ENCODE results near the gene TCF7L2.

The TCF7L2 gene

GRCh38 chr10:113178771-113179170 lies 228.7 kb downstream of the TCF7L2 start:
- TF ChIP-seq CTCF (IDR thresholded peaks at IDR 0.05; ENCODE audit: extremely low read depth, insufficient read depth, missing control alignments): no peak
- in situ Hi-C loops (cut with MboI; ENCODE audit: low pct_unique_long_range_greater_than_20kb, low sequenced_read_pairs, unreplicated experiment): no loop called here
- no peak for DNase-seq (ENCODE audit: low spot score)

GRCh38 chr10:113179265-113179664 lies 229.2 kb downstream of the TCF7L2 start:
- in situ Hi-C loops (cut with MboI; ENCODE audit: low pct_unique_long_range_greater_than_20kb, low sequenced_read_pairs, unreplicated experiment): no loop called here
- TF ChIP-seq CTCF (IDR thresholded peaks at IDR 0.05; ENCODE audit: extremely low read depth, insufficient read depth, missing control alignments): no peak
- no peak for DNase-seq (ENCODE audit: low spot score)

GRCh38 chr10:113179966-113180365 lies 229.9 kb downstream of the TCF7L2 start:
- no peak for DNase-seq (ENCODE audit: low spot score)
- TF ChIP-seq CTCF (IDR thresholded peaks at IDR 0.05; ENCODE audit: extremely low read depth, insufficient read depth, missing control alignments): no peak
- in situ Hi-C loops (cut with MboI; ENCODE audit: low pct_unique_long_range_greater_than_20kb, low sequenced_read_pairs, unreplicated experiment): no loop called here

GRCh38 chr10:113180401-113181154 lies 230.5 kb downstream of the TCF7L2 start:
- TF ChIP-seq CTCF (IDR thresholded peaks at IDR 0.05; ENCODE audit: extremely low read depth, insufficient read depth, missing control alignments): no peak
- DNase-seq (ENCODE audit: low spot score): no peak
- in situ Hi-C loops (cut with MboI; ENCODE audit: low pct_unique_long_range_greater_than_20kb, low sequenced_read_pairs, unreplicated experiment): no loop called here

- no peak for TF ChIP-seq CTCF (IDR thresholded peaks at IDR 0.05; ENCODE audit: extremely low read depth, insufficient read depth, missing control alignments)
- in situ Hi-C loops (cut with MboI; ENCODE audit: low pct_unique_long_range_greater_than_20kb, low sequenced_read_pairs, unreplicated experiment): no loop called here
- no peak for DNase-seq (ENCODE audit: low spot score)
These were observed 232.1 kb downstream of the TCF7L2 start for GRCh38 chr10:113182154-113182553.

- DNase-seq (ENCODE audit: low spot score): no peak
- no peak for TF ChIP-seq CTCF (IDR thresholded peaks at IDR 0.05; ENCODE audit: extremely low read depth, insufficient read depth, missing control alignments)
- in situ Hi-C loops (cut with MboI; ENCODE audit: low pct_unique_long_range_greater_than_20kb, low sequenced_read_pairs, unreplicated experiment): no loop called here
These were observed 233.5 kb downstream of the TCF7L2 start for GRCh38 chr10:113183573-113183972.

All from GM13977 (cell line).